HG03095 (cell line): Measurements from ENCODE around the gene VWA5A.

Source experiments
- ATAC-seq: cut with Tn5 transposase; IDR thresholded peaks from one replicate; pipeline ENCODE4 v1.9.1; 2021; ENCODE audit warnings: moderate library complexity; ENCODE audit not compliant: unreplicated experiment

VWA5A gene, protein sequence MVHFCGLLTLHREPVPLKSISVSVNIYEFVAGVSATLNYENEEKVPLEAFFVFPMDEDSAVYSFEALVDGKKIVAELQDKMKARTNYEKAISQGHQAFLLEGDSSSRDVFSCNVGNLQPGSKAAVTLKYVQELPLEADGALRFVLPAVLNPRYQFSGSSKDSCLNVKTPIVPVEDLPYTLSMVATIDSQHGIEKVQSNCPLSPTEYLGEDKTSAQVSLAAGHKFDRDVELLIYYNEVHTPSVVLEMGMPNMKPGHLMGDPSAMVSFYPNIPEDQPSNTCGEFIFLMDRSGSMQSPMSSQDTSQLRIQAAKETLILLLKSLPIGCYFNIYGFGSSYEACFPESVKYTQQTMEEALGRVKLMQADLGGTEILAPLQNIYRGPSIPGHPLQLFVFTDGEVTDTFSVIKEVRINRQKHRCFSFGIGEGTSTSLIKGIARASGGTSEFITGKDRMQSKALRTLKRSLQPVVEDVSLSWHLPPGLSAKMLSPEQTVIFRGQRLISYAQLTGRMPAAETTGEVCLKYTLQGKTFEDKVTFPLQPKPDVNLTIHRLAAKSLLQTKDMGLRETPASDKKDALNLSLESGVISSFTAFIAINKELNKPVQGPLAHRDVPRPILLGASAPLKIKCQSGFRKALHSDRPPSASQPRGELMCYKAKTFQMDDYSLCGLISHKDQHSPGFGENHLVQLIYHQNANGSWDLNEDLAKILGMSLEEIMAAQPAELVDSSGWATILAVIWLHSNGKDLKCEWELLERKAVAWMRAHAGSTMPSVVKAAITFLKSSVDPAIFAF

DNA sequence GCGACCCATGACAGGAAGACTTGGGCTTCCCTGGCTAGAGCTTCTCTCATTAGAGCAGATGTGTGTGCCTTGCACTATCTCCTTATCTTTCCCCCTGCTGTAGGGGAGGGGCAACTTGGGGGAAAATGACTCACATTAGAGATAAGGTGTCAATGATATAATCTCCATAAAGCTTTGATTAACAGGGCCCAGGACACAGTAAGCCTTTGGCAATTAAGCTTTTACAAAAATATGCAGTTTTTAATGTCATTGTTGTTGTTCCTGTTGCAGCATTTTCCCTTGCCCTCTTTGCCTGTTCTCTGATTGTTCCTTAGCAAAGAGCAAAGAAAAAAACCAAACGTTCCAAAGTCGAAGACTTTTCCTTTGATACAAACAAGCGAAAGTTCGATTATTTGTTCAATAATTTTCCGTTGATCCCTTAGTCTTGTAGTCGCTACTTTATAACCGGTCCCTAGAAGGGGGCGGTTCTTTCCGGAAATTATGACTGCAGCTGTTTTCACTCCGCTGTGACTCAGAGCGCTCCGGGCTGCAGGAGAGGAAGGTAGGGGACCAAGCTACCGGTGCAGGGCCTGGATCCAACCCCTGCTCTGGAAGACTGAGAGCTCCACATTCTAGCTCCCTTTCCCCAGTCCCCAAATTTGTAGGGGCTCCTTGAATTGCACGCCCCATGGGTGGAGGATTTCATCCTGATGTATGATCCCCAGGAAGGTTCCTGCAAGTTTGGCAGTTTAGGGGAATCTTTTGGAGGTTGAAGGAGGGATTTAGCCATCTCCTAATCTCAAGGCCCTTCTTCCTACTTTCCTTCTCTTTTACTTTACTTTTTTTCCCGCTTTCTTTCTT is at the start of gene VWA5A:
VWA5A (plus strand) TSS at position 509 of the 840 bp plus-strand sequence. CDS start 2,062 bp downstream, outside the sequence.
- ATAC-seq = peak; percentile 97

DNA sequence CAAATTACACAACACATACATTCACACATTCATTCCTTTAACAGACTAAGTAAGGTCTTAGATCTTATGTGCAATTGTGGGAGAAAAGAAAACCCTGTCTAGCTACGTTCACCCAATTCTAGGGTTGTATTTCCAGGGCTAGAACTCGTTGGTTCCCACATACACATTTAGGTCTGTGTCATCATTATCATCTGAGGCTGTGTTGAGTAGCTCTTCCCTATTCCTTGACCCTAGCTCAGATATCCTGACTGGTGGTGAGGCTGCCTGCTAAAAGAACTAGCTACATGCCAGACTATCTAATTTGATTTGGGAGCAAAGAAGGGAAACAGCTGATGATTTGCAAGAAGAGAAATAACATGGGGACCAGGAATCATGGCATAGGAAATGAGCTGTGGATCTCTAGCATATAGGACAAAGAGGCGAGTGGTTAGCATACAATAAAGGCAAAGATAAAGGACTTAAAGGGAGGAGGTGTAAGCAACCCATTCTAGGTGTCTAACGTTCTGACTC is 46.6 kb upstream of the VWA5A start:
- ATAC-seq = no peak

DNA sequence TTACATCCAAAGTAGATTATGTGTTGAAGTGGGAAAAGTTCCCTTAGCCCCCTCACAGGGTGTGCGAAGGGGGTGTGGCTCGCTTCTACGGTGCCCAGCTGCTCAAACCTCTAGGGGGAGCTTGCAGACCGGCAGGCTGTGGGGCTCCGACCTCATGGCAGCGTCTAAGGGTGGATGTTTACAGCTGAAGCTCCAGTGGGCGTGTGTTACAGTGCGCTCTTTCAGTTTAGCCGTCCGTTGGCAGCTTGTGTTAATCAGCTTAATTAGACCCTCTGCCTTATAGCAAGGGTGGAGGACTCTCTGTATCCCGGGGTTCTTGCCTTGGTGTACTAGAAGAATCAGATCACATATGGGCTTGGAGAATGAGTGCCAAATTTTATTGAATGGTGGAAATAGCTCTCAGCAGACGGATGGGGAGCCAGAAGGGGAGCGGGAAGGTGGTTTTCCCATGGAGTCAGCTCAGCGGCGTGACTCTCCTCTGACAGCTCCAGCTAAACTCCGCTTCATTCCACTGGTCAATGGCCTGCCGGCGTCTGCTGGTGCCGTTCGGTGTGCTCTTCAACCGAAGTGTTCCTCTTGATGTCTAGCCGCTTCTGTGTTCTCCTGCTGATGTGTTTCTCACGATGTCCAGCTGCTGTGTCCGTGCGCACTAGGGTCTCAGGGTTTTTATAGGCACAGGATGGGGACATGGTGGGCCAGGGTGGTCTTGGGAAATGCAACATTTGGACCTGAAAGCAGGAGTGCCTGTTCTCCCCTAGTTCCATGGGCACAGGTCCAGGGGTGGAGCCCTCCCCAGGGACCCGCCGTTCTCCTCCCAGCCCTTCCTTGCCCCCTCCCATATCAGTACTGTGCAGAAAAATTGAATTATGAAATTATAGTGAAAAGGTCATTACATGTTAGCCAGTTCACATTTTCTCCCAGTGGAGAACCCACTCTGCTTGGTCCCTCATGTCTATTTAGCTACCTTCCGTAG is 45.5 kb upstream of the VWA5A start:
- peak; percentile 44 for ATAC-seq

DNA sequence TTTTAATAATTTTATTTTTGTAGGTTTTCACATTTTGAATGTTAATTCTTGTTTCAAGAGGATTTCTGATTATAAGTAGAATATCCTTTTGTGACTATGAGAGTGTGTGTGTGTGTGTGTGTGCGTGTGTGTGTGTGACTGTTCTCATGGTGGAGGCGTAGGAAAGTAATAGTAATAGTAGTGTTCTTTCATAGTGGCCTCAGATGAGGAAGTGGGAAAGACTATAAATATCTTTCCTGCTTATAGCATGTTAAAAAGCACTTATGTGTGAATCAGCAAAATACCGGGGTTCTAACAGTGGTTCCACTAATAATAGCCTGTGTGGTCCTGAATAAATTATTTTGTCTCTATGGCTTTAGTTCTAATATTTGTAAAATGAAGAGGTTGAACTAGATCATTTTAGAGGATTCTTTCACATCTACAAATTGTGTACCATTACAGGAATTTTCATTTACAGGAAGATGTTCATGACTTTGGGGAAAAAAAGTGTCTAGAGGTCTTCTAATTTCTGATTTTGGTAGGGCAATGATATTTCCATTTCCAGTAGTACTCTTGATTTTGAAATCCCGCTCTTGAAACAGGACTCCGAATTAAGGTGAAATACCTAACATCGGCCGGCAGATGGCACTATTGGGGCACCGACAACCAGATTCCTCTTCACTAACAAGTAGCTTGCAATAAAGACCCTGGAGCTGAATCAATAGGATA is 44.2 kb upstream of the VWA5A start:
- ATAC-seq = peak; percentile 91

DNA sequence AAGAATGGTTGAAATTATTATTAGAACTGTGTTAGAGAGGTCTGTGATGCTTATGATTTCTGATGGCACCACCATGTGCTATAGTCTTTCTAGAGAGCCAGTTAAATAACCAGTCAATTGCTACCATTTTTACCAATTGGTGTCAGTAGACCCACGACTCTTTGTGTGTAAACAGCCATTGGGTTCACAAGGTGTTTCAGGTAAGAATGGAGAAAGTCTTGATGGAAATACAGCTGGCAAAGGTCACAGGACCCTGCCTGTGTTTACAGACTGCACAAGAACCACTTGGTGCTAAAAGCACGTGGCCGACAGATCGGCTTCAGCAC is 43.7 kb upstream of the VWA5A start:
- no peak for ATAC-seq

DNA sequence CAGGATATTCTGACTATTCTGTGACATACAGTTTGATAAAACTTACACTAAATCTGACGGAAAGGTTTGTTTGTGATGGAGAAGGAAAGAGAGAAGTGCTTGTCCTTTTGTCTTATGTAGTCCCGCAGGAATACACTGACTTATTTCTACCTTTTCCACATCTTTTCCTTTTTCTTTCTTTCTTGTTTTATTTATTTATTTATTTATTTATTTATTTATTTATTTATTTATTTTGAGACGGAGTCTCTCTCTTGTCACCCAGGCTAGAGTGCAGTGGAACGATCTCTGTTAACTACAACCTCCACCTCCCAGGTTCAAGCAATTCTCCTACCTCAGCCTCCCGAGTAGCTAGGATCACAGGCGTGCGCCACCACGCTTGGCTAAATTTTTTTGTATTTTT is 43.1 kb upstream of the VWA5A start:
- no peak for ATAC-seq

DNA sequence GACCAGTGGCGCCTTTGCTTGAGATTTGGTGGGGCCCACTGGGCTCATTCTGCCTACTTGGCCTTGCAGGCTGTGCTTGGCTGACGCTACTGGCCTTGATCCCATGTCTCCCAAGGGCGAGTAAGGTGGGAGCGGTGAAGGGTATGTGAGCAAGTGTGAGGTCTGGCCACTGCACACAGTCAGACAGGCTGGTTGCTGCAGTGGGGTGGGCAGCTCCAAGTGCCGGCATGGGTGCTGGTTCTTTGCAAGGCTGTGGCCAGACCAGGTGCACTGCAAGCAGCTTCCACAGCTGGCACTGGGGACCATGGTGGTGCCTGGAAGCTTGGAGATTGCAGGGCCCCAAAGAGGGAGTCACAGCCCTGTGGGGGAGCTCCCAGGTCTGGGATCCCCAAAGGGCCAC is 40.7 kb upstream of the VWA5A start:
- ATAC-seq = no peak

DNA sequence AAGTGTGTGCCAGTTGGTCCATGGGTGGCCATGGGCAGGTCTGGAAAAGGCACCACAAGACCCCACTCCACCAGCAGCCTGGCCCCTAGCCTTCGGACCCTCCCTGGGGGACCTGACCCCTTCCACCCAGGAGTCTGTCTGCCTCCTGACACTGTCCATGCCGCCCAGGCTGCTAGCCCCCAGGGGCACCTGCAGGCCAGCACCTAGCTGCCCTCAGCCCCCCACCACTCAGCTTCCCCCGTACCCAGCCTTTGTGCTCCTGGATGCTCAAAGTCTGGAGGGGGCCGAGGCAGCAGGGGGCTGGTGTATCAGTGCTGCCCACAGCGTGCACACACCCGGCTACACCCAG is 39.8 kb upstream of the VWA5A start:
- no peak for ATAC-seq

DNA sequence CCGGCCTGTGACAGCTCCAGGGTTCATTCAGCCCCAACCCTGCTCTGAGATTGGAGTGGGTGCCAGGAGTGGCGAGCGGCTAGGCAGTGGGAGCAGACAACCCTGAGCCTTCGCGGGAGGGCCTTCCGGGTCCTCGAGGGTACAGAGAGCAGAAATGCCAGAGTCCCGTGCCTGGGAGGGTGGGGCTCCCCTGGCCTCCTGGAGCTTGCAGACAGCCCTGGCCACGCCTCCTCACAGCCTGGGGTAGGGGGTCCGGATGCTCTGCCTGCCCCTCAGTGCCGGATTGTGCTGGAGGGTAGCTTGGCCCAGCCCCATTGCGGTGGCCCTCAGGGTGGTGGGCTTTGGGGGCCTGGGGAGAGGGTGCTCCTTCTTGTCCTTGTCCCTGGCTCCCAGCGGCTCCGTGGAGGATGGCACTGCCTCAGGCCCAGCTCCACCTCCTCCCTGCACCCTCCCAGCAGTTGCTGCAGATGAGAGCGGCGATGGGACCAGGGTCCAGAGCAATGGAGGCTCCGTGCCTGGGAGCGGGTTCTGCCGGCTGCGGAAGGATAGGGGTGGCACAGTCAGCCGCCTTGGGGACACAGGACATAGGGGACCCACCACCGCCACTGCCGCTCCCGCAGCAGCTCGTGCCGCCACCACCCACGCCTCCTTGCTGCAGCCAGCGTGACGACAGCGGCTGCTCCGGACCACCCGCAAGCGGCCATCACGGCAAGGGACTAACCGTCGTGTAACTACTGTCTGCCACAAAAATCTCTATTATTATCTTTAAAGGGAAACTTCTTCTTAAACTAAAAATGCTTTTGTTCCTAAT is 39.2 kb upstream of the VWA5A start:
- peak; percentile 70 for ATAC-seq

DNA sequence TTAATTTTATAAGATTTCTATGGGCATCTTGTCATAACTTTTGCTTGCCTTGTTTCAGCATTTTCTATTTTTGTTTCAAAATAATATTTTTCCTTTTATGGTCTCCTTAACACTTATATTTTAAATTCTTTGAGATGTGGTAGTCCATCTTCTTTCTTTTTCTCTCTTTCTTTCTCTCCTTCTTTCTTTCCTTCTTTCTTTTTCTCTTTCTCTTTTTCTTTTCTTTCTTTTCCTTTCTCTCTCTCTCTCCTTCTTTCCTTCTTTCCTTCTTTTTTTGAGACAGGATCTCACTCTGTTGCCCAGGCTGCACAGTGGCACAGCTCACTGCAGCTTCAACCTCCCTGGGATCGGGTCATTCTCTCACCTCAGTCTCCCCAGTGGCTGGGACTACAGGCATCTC is 38.0 kb upstream of the VWA5A start:
- ATAC-seq = no peak

DNA sequence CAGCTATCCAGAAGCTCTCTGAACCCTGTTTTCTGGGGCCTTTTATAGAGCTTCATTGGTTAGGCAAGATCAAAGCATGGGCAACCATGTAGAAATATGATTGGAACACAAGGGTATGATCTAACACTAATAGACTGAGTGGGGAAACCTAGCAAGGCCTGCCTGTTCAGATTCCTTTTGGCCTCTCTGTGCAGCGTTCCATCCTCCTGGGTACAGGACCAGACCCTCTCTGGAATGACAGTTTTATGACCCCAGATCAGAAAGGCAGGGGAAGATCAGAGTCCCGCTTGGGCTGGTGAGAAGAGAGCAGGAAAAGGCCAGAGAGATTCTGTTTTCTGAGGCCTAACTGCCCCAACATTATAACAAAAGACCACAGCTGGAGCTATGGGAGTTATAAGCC is 36.7 kb upstream of the VWA5A start:
- no peak for ATAC-seq

DNA sequence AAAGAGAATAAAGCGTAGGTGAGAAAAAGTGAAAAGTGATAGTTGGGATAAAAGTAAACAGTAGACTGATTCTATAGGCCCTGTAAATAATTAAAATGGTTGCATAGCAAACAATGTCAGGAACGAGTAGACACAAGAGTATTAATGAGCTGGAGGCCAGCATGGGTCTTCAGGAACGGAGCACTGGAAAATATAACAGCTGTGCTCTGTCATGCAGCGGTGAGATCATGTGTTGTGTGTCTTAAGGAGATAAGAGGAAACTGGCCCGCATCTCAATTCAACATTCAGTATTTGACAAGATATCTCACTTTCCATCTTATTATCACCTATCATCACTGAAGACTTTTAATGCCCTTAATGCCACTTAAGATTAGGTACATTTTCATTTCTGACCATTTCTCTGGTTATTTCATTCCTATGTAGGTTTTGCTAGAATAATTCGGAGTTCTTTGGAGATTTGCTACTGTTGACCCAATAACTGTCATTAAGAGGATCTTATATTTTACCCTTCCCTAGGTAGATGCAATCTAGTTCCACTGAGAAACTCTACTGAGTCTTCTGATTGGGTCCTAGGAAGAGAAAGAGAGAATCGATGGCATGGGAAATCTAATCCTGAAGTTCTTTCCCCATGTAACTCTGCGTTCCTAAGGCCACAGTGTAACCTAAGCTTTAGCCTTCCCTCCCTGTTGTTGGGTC is 35.5 kb upstream of the VWA5A start:
- no peak for ATAC-seq

DNA sequence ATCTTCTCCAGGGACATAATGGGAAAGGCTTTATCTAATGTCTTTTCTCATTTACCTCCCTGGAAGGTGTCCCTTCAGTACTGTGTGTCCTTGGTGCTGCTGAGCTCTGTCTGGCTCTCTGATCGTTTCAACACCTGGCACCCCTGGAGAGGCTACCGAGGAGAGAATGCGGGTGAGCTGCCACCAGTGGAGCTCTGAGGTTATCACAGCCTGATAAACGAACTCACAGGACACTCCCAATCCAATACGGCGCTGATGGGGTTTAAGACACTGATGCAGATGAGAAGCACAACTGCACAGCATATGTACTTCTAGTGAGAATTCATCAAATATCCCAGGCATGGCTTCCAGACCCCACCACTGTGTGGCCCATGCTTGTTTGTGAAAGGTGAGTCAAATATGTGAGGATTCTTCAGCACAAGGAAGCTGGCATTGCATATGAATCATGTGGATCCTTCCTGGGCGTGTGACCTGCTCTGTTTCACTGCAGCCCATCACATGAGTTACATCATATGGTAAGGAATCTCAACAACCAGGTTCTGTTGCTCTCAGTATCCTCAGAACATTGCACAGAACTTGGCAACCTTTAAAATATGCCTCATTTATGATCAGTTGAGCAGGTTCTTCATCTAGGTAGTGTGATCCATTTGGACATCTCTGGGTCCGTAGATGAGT is 34.8 kb upstream of the VWA5A start:
- no peak for ATAC-seq

DNA sequence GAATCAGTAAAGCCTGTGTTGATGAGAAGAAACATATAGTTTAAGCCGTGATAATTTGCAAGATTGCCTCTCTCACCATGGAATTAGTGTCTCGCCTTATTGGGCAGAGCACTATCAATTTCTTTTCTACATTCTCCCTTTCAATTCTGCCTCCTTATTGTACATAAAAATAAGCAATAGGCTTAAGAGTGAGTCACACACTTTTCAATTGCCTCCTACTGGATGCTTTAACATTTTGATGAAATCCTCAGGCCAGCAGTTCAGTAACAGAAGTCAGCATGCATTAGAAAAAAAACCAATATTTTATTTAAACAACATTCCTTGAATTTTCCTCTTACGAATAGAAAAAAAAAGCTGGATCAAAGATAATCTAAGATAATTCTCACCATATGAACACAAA is 33.8 kb upstream of the VWA5A start:
- no peak for ATAC-seq

DNA sequence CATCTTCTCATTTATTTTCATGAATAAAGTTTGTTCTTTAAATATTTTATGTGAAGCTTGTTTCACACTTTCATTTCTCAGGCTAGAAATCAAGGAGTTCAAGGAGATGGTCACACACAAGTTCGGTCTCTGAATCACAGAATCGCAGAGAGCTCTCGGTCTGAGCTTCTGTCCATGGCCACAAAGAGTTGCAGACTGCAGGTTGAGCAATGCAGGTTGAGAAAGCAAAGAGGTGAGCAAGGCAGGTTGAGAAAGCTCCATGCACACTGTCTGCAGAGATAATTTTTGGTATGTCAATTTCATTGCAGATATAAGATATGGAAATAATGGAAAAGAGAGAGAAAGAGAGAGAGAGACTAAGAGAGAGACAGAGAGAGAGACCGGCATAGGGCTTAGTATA is 32.9 kb upstream of the VWA5A start:
- no peak for ATAC-seq

DNA sequence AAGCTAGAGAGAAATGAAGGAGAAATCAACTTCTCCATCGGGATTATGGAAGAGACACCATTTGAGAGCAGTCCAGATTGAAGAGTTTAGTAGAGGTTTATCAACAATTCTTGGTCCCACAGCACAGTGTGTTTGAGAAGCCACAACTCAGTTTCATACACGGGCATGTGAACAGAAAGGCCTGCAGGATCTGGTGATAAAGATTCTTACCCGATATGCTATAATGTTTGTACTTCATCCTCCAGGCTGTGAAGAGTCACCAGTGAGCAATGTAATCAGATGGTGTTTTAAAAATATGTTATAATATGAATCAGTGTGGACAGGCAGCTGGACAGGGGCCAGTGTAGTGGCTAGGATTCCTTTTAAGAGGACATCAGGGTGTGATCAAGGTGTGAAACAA is 29.7 kb upstream of the VWA5A start:
- no peak for ATAC-seq

DNA sequence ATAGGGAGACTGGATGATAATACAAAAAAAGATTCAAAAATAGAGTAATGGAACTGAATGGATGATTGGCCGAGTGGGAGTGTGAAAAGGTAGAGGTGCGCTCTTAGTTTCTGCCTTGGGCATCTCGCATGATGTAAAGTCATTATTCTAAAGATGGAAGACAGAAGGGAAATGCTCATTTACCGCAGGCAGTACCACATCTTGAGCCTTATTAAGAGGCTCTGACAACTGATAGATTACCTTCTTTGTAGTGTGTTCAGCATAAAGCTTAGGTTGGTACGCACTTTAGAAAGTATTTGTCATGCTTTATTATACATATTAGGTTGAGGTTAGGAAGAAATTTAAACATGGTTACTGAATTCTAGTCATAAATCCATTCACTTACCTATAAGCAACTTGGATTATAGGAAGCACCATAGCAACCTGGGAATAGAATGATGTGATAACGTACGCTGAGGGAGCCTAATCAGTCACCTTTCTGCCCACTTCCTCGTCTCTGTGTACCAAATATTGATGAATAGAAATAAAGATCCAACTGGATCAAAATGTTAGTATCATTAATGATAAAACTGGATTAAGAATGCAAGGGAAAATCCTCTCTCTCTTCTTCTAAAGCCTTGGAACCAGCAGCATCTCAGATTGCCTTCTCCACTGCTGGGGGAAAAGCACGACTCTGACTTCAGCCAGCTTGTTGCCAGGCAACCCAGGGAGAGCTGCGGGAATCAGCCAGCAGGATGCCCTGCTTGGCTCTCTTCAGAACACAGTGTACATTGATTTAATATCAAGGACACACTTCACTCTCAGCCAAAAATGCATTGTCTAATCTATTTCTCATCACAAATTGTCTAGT is 29.0 kb upstream of the VWA5A start:
- no peak for ATAC-seq
